GM06990 (cell line): ENCODE data around the gene ARHGEF4.

Source experiments
- DNase-seq: peaks from one replicate; pipeline ENCODE4 v3.0.0-alpha.2; 2011; ENCODE audit not compliant: insufficient read length; ENCODE audit errors: extremely low read depth
- H3K27me3 ChIP-seq: replicated peaks from 2 replicates; pipeline ENCODE4 v1.6.0; 2011; ENCODE audit warnings: low read length; ENCODE audit not compliant: control insufficient read depth, insufficient read depth
- H3K36me3 ChIP-seq: 2 replicates; pipeline ENCODE4 v1.5.1; 2011; ENCODE audit warnings: low read length; ENCODE audit not compliant: control insufficient read depth, insufficient read depth
- H3K4me3 ChIP-seq: replicated peaks from 2 replicates; pipeline ENCODE4 v1.5.1; 2011; ENCODE audit warnings: low read depth, mild to moderate bottlenecking, control low read depth, low read length
- CTCF ChIP-seq: IDR thresholded peaks from 2 replicates; pipeline ENCODE4 v1.5.1; 2011; ENCODE audit warnings: low read length, control low read depth, mild to moderate bottlenecking, inconsistent platforms; ENCODE audit not compliant: insufficient read depth, poor library complexity, severe bottlenecking

ARHGEF4 gene

GRCh38 chr2:131029812-131030211, 193.1 kb downstream of the ARHGEF4 start:
- Histone ChIP-seq H3K4me3 (no peak overlapping the region), H3K36me3 (no peaks in the 10 kb centered on the region), H3K27me3 (peaks cover 2% of the 10 kb centered on the region; the same call in 1 of the 2 replicates)
- DNase-seq, result no peak
- no peak for TF ChIP-seq CTCF

- Histone ChIP-seq H3K36me3 (no peaks in the 10 kb centered on the region), H3K4me3 (no peak overlapping the region), H3K27me3 (peaks cover 2% of the 10 kb centered on the region; the same call in 1 of the 2 replicates)
- TF ChIP-seq CTCF, result no peak
- no peak for DNase-seq
Observed at GRCh38 chr2:131030478-131030971, 193.8 kb downstream of the ARHGEF4 start.

- H3K27me3 ChIP-seq, result peaks cover 2% of the 10 kb centered on the region; the same call in 1 of the 2 replicates
- DNase-seq, result no peak
- H3K4me3 ChIP-seq, result no peak overlapping the region
- H3K36me3 ChIP-seq, result no peaks in the 10 kb centered on the region
- TF ChIP-seq CTCF, result no peak
Observed at GRCh38 chr2:131031431-131031841, 194.7 kb downstream of the ARHGEF4 start.

GRCh38 chr2:131031875-131032274, 195.2 kb downstream of the ARHGEF4 start:
- no peak overlapping the region for H3K4me3 ChIP-seq
- TF ChIP-seq CTCF, result no peak
- H3K36me3 ChIP-seq, result no peaks in the 10 kb centered on the region
- no peak for DNase-seq
- peaks cover 2% of the 10 kb centered on the region; the same call in 1 of the 2 replicates for H3K27me3 ChIP-seq

- no peak overlapping the region for H3K4me3 ChIP-seq
- H3K27me3 ChIP-seq, result peaks cover 2% of the 10 kb centered on the region; the same call in 1 of the 2 replicates
- DNase-seq, result no peak
- H3K36me3 ChIP-seq, result no peaks in the 10 kb centered on the region
- no peak for TF ChIP-seq CTCF
Observed at GRCh38 chr2:131032393-131032836, 195.7 kb downstream of the ARHGEF4 start.

GRCh38 chr2:131033786-131034121, 197.0 kb downstream of the ARHGEF4 start:
- Histone ChIP-seq H3K36me3 (no peaks in the 10 kb centered on the region), H3K4me3 (no peak overlapping the region), H3K27me3 (peaks cover 2% of the 10 kb centered on the region; the same call in 1 of the 2 replicates)
- no peak for TF ChIP-seq CTCF
- no peak for DNase-seq
